Left lung (tissue), 10 donors: ENCODE results near the gene LRGUK. TPM values are rescaled to one million over a fixed set of nuclear protein-coding genes. Genes with fewer than 3 reads are reported as not detected.
A peak's percentile ranks its signal among the peaks of the same experiment; 100 is the strongest.

Experiments
- ATAC-seq: fragments of 200-7000 bp; cut with Tn5 transposase; one replicate; pipeline ENCODE4 v1.9.1; 2020; ENCODE audit warnings: moderate library complexity
- DNase-seq, 4 donors: peaks; one replicate each; pipeline ENCODE4 v3.0.0-alpha.2; 2013 to 2020
- H3K27ac ChIP-seq, 2 donors: fragments of 200-600 bp; sonication (generic) in 1 of 2; one replicate each; pipeline versions ENCODE4 v1.5.0 to v1.8.0; 2020 to 2021
- H3K27me3 ChIP-seq, 2 donors: fragments of 200-600 bp; sonication (generic) in 1 of 2; one replicate each; pipeline versions ENCODE4 v1.5.0 to v1.8.0; 2020 to 2021
- H3K36me3 ChIP-seq, 2 donors: fragments of 200-600 bp; sonication (generic) in 1 of 2; one replicate each; pipeline versions ENCODE4 v1.5.0 to v1.8.0; 2020 to 2021
- H3K4me1 ChIP-seq, 2 donors: fragments of 200-600 bp; one replicate each; pipeline ENCODE4 v1.8.0; 2021
- H3K4me3 ChIP-seq, 2 donors: fragments of 200-600 bp; sonication (generic) in 1 of 2; one replicate each; pipeline versions ENCODE4 v1.5.0 to v1.8.0; 2020 to 2021; ENCODE audit warnings: mild to moderate bottlenecking in 1 of 2
- H3K9me3 ChIP-seq, 2 donors: fragments of 200-600 bp; sonication (generic) in 1 of 2; one replicate each; pipeline versions ENCODE4 v1.5.0 to v1.8.0; 2020 to 2021
- CTCF ChIP-seq, 2 donors: fragments of 200-600 bp; sonication (generic) in 1 of 2; IDR thresholded peaks; one replicate each; pipeline versions ENCODE4 v1.5.0 to v1.8.0; 2021; ENCODE audit warnings: antibody characterized with exemption in 2 of 2
- intact Hi-C, 2 donors: fragments of 100-400 bp; cut with DNase I; formaldehyde crosslinking; loops; one replicate each; pipeline versions ENCODE4 v1.11.2 to v1.14.2; 2022
- polyA plus RNA-seq, 6 donors: library from polyadenylated mRNA; unstranded; fragments of 120-200 nt; gene quantifications; one replicate each; pipeline ENCODE4 v1.2.1, GENCODE V29; 2013; ENCODE audit not compliant: insufficient read length in 6 of 6
- total RNA-seq, 2 donors: library from RNA; stranded (reverse); fragmentation: NEBNext Ultra II Directional; extraction: Animal tissue kit (Norgen Biotek cat#: 25700); gene quantifications; one replicate each; pipeline ENCODE4 v1.2.1, GENCODE V29; 2021
- donor health status: DM: no; HTN: yes; CAD: no.
- donor health status: DM: no; HTN: no; CAD: no.

Gene LRGUK
- total and polyA plus RNA-seq, 8 donors, result 0.94 to 2.7 (median 1.9) TPM

- intact Hi-C loops, result no loop called here
- no peaks in the 10 kb centered on the region for H3K27me3 ChIP-seq
- ATAC-seq, result no peak
- H3K4me1 ChIP-seq, result no peaks in the 10 kb centered on the region
- H3K27ac ChIP-seq, result no peak overlapping the region
- no peak for DNase-seq
- no peaks in the 10 kb centered on the region for H3K36me3 ChIP-seq
- H3K9me3 ChIP-seq, result no peaks in the 10 kb centered on the region
- H3K4me3 ChIP-seq, result no peak overlapping the region
- TF ChIP-seq CTCF (IDR thresholded peaks at IDR 0.05), result no peak
Measured at GRCh38 chr7:134246347-134246746, 119.2 kb downstream of the LRGUK start.

- H3K4me3 ChIP-seq, result no peak overlapping the region
- H3K27me3 ChIP-seq, result no peaks in the 10 kb centered on the region
- DNase-seq (no peak), ATAC-seq (no peak)
- H3K4me1 ChIP-seq, result no peaks in the 10 kb centered on the region
- TF ChIP-seq CTCF (IDR thresholded peaks at IDR 0.05), result no peak
- intact Hi-C loops, result no loop called here
- H3K9me3 ChIP-seq, result no peaks in the 10 kb centered on the region
- H3K36me3 ChIP-seq, result no peaks in the 10 kb centered on the region
- no peak overlapping the region for H3K27ac ChIP-seq
Measured at GRCh38 chr7:134246761-134247160, 119.6 kb downstream of the LRGUK start.

- Histone ChIP-seq H3K27me3 (no peaks in the 10 kb centered on the region), H3K4me1 (no peaks in the 10 kb centered on the region), H3K36me3 (no peaks in the 10 kb centered on the region), H3K4me3 (no peak overlapping the region), H3K9me3 (no peaks in the 10 kb centered on the region), H3K27ac (no peak overlapping the region)
- ATAC-seq (no peak), DNase-seq (no peak)
- intact Hi-C loops, result no loop called here
- TF ChIP-seq CTCF (IDR thresholded peaks at IDR 0.05), result no peak
Measured at GRCh38 chr7:134248196-134248595, 121.1 kb downstream of the LRGUK start.

GRCh38 chr7:134254311-134254710 is 127.2 kb downstream of the LRGUK start:
- Histone ChIP-seq H3K27me3 (no peaks in the 10 kb centered on the region), H3K27ac (no peak overlapping the region), H3K4me3 (no peak overlapping the region), H3K36me3 (no peaks in the 10 kb centered on the region), H3K9me3 (no peaks in the 10 kb centered on the region), H3K4me1 (no peaks in the 10 kb centered on the region)
- TF ChIP-seq CTCF (IDR thresholded peaks at IDR 0.05), result no peak
- DNase-seq, result no peak
- peak; percentile 41 for ATAC-seq
- intact Hi-C loops, result no loop called here

GRCh38 chr7:134255814-134256213 is 128.7 kb downstream of the LRGUK start:
- intact Hi-C loops, result no loop called here
- ATAC-seq (no peak), DNase-seq (no peak)
- no peaks in the 10 kb centered on the region for H3K36me3 ChIP-seq
- no peaks in the 10 kb centered on the region for H3K27me3 ChIP-seq
- no peak overlapping the region for H3K4me3 ChIP-seq
- no peak overlapping the region for H3K27ac ChIP-seq
- H3K4me1 ChIP-seq, result no peaks in the 10 kb centered on the region
- no peaks in the 10 kb centered on the region for H3K9me3 ChIP-seq
- no peak for TF ChIP-seq CTCF (IDR thresholded peaks at IDR 0.05)
